HepG2 (cell line): ENCODE measurements around the gene UNC119B. TPM values are rescaled to one million over a fixed set of nuclear protein-coding genes. Genes with fewer than 3 reads are reported as not detected.

Experiments used
- ATF7-NPFF ChIP-seq: sonication (generic); formaldehyde crosslinking; IDR thresholded peaks from 2 replicates; pipeline ENCODE4 v1.8.1; 2023; ENCODE audit warnings: mild to moderate bottlenecking, low read depth, missing genetic modification reagents, moderate library complexity
- BRD4 ChIP-seq: sonication (generic); formaldehyde crosslinking; IDR thresholded peaks from 2 replicates; pipeline ENCODE4 v1.4.0; 2020; ENCODE audit warnings: missing genetic modification reagents
- ETV6 ChIP-seq: sonication (generic); formaldehyde crosslinking; conservative IDR thresholded peaks from 2 replicates; pipeline ENCODE4 v1.4.0; 2020; ENCODE audit warnings: missing genetic modification reagents
- HES4 ChIP-seq: sonication (generic); formaldehyde crosslinking; IDR thresholded peaks from 2 replicates; pipeline ENCODE4 v1.9.0; 2021; ENCODE audit warnings: mild to moderate bottlenecking, missing genetic modification reagents, borderline replicate concordance
- HMGXB4 ChIP-seq, 2 experiments: sonication (generic) in 1 of 2; formaldehyde crosslinking in 1 of 2; IDR thresholded peaks; 2 replicates each; pipeline versions ENCODE4 v1.4.0 to v1.6.1; 2018 to 2020; ENCODE audit warnings: missing genetic modification reagents in 2 of 2, borderline replicate concordance in 1 of 2, low read depth in 1 of 2, mild to moderate bottlenecking in 1 of 2, missing biosample characterization in 1 of 2
- KMT2A ChIP-seq: sonication (generic); formaldehyde crosslinking; IDR thresholded peaks from 2 replicates; pipeline ENCODE4 v1.4.0; 2020; ENCODE audit warnings: missing genetic modification reagents
- PBX2 ChIP-seq: IDR thresholded peaks from 2 replicates; pipeline ENCODE4 v1.6.1; 2016; ENCODE audit warnings: control low read depth
- POGK ChIP-seq: sonication (generic); formaldehyde crosslinking; conservative IDR thresholded peaks from 2 replicates; pipeline ENCODE4 v1.8.0; 2022; ENCODE audit warnings: mild to moderate bottlenecking, moderate library complexity, missing genetic modification reagents
- POLR2A ChIP-seq, 2 experiments: IDR thresholded peaks; 2 replicates each; pipeline ENCODE4 v1.6.1; 2011; ENCODE audit warnings: low read depth in 2 of 2, low read length in 2 of 2, mild to moderate bottlenecking in 1 of 2, moderate library complexity in 1 of 2; ENCODE audit not compliant: insufficient read depth in 1 of 2
- POLR2AphosphoS2 ChIP-seq: IDR thresholded peaks from 2 replicates; pipeline ENCODE4 v1.6.1; 2011; ENCODE audit warnings: low read depth, low read length, improper control_type of control experiment
- PRMT3 ChIP-seq: sonication (generic); formaldehyde crosslinking; IDR thresholded peaks from 2 replicates; pipeline ENCODE4 v1.8.1; 2022; ENCODE audit warnings: low read depth, mild to moderate bottlenecking, moderate library complexity, missing genetic modification reagents, borderline replicate concordance
- SIN3A ChIP-seq: IDR thresholded peaks from 2 replicates; pipeline ENCODE4 v1.6.1; 2011; ENCODE audit warnings: low read depth, mild to moderate bottlenecking, control low read depth, low read length, borderline replicate concordance
- SMC3 ChIP-seq: IDR thresholded peaks from 2 replicates; pipeline ENCODE4 v1.6.1; 2011; ENCODE audit warnings: low read length, improper control_type of control experiment
- SP1 ChIP-seq, 2 experiments: fragments of 450-650 bp in 1 of 2; sonication (generic) in 1 of 2; formaldehyde crosslinking in 1 of 2; IDR thresholded peaks; 2 replicates each; pipeline versions ENCODE4 v1.4.0 to v1.6.1; 2016 to 2020; ENCODE audit warnings: missing genetic modification reagents in 1 of 2
- ZNF558 ChIP-seq: sonication (generic); formaldehyde crosslinking; IDR thresholded peaks from 2 replicates; pipeline ENCODE4 v1.9.0; 2022; ENCODE audit warnings: mild to moderate bottlenecking, missing genetic modification reagents, borderline replicate concordance
- ZNF567 ChIP-seq: sonication (generic); formaldehyde crosslinking; IDR thresholded peaks from 2 replicates; pipeline ENCODE4 v1.8.1; 2023; ENCODE audit warnings: mild to moderate bottlenecking, missing genetic modification reagents, borderline replicate concordance
- ZNF724P ChIP-seq: sonication (generic); formaldehyde crosslinking; IDR thresholded peaks from 2 replicates; pipeline ENCODE4 v1.8.0; 2022; ENCODE audit warnings: missing genetic modification reagents, borderline replicate concordance
- ZNF780A ChIP-seq: sonication (generic); formaldehyde crosslinking; IDR thresholded peaks from 2 replicates; pipeline ENCODE4 v1.8.0; 2022; ENCODE audit warnings: mild to moderate bottlenecking, missing genetic modification reagents, moderate library complexity
- polyA plus RNA-seq, 8 experiments: library from polyadenylated mRNA; depleted of rRNA in 3 of 8; stranded (reverse) in 7 of 8; unstranded in 1 of 8; fragments of >200 nt; fragmentation: Illumina TruSeq in 4 of 8; extraction: Trizol in 4 of 8; gene quantifications; 2 replicates each; pipeline versions ENCODE4 v1.2.1 to v1.2.3, GENCODE V29; 2011 to 2016; ENCODE audit warnings: low read depth in 4 of 8, missing spikeins in 1 of 8, mixed read lengths in 1 of 8; ENCODE audit not compliant: insufficient read depth in 1 of 8
- total RNA-seq, 5 experiments: library from RNA; depleted of rRNA; stranded (reverse); fragments of >200 nt; fragmentation: Illumina TruSeq; extraction: Trizol; gene quantifications; 2 replicates each; pipeline ENCODE4 v1.2.3, GENCODE V29; 2016; ENCODE audit warnings: low read depth in 1 of 5
- TF ChIP-seq, protein P1 (sequence below): sonication (generic); formaldehyde crosslinking; IDR thresholded peaks from 2 replicates; pipeline ENCODE4 v1.8.0; 2022; ENCODE audit warnings: mild to moderate bottlenecking, missing genetic modification reagents, borderline replicate concordance

Gene UNC119B
- total and polyA plus RNA-seq, 2 of the 13 experiments (the other 11 are each of a cell fraction or from before 2014, with no cell fraction given), result 19.6 to 19.7 TPM

- TF ChIP-seq HMGXB4 (CRISPR knock-in tag; IDR thresholded peaks at IDR 0.05; ENCODE audit: borderline replicate concordance in 1 of 2, low read depth in 1 of 2), result peak in 1 of 2 experiments; percentile 63; a peak in 2 of 4 replicates
- no peak for TF ChIP-seq ZNF780A
- TF ChIP-seq SIN3A, result peak; percentile 73; the same call in 1 of the 2 replicates
- TF ChIP-seq, protein P1, sequence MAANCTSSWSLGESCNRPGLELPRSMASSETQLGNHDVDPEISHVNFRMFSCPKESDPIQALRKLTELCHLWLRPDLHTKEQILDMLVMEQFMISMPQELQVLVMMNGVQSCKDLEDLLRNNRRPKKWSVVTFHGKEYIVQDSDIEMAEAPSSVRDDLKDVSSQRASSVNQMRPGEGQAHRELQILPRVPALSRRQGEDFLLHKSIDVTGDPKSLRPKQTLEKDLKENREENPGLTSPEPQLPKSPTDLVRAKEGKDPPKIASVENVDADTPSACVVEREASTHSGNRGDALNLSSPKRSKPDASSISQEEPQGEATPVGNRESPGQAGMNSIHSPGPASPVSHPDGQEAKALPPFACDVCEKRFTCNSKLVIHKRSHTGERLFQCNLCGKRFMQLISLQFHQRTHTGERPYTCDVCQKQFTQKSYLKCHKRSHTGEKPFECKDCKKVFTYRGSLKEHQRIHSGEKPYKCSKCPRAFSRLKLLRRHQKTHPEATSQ (CRISPR knock-in tag), result no peak
- TF ChIP-seq SP1 (IDR thresholded peaks at IDR 0.05), result no peak
- peak; percentile 15; the same call in 1 of the 2 replicates for TF ChIP-seq SP1 (CRISPR knock-in tag; IDR thresholded peaks at IDR 0.05)
- TF ChIP-seq ZNF724P (CRISPR knock-in tag), result 0 out of 2 replicates have a peak, but pooled peaks have one; percentile 51
- no peak for TF ChIP-seq SMC3
- 0 out of 2 replicates have a peak, but pooled peaks have one; percentile 35 for TF ChIP-seq HES4 (CRISPR knock-in tag)
- peak; percentile 37; the same call in 1 of the 2 replicates for TF ChIP-seq POGK (CRISPR knock-in tag)
- 0 out of 2 replicates have a peak, but pooled peaks have one; percentile 24 for TF ChIP-seq PBX2
- peak; percentile 37; the same call in 1 of the 2 replicates for TF ChIP-seq ZNF558
- no peak for TF ChIP-seq ZNF567 (CRISPR knock-in tag)
- 0 out of 2 replicates have a peak, but pooled peaks have one; percentile 53 for TF ChIP-seq ATF7-NPFF
- TF ChIP-seq POLR2A (IDR thresholded peaks at IDR 0.05; ENCODE audit: insufficient read depth in 1 of 2, low read depth in 2 of 2, low read length in 2 of 2), result peak; percentile 22 to 75; a peak in 3 of 4 replicates
- peak; percentile 44; the same call in 1 of the 2 replicates for TF ChIP-seq KMT2A (CRISPR knock-in tag)
- TF ChIP-seq ETV6, result 0 out of 2 replicates have a peak, but pooled peaks have one; percentile 68
- TF ChIP-seq BRD4 (CRISPR knock-in tag), result no peak
- no peak for TF ChIP-seq POLR2AphosphoS2
- TF ChIP-seq PRMT3, result no peak
These were observed at the start of gene UNC119B (continued) for GRCh38 chr12:120710031-120710804.
